SU-DHL-6 (cell line): Measurements from ENCODE around the gene USP11.

Source experiments
- CTCF ChIP-seq: fragments of 200-600 bp; sonication (generic); IDR thresholded peaks from one replicate; pipeline ENCODE4 v1.5.1; 2017; ENCODE audit warnings: antibody characterized with exemption, mild to moderate bottlenecking, low read length, moderate library complexity; ENCODE audit not compliant: insufficient read depth, poor library complexity, severe bottlenecking
- EZH2phosphoT487 ChIP-seq: fragments of 200-600 bp; sonication (generic), shearing (Covaris generic); conservative IDR thresholded peaks from 2 replicates; pipeline ENCODE4 v1.6.1; 2018; ENCODE audit warnings: mild to moderate bottlenecking, antibody characterized with exemption, low read length, moderate library complexity, mixed read lengths

- TF ChIP-seq EZH2phosphoT487 (no peak), CTCF (no peak)
Measured at GRCh38 chrX:47208108-47208507, 24.7 kb upstream of the USP11 start.
